SU-DHL-6 (cell line): ENCODE results near the gene BAIAP3.

Source experiments
- H2AFZ ChIP-seq: fragments of 200-600 bp; sonication (generic); 2 replicates; pipeline ENCODE4 v1.6.1; 2014; ENCODE audit warnings: low read depth, mild to moderate bottlenecking, moderate library complexity, mixed read lengths, antibody characterized with exemption, low read length; ENCODE audit not compliant: severe bottlenecking
- H3F3A ChIP-seq: fragments of 200-600 bp; shearing (Covaris generic); 2 replicates; pipeline ENCODE4 v1.6.0; 2016; ENCODE audit warnings: antibody characterized with exemption, mild to moderate bottlenecking; ENCODE audit not compliant: insufficient read depth
- H3K27ac ChIP-seq: fragments of 200-600 bp; sonication (generic); 2 replicates; pipeline ENCODE4 v1.5.1; 2016; ENCODE audit warnings: low read depth, mild to moderate bottlenecking, low read length, moderate library complexity, mixed read lengths
- H3K27me3 ChIP-seq: fragments of 200-600 bp; sonication (generic), shearing (Covaris generic); 2 replicates; pipeline ENCODE4 v1.6.0; 2014; ENCODE audit warnings: mild to moderate bottlenecking, low read length
- H3K36me3 ChIP-seq: fragments of 200-600 bp; sonication (generic); 2 replicates; pipeline ENCODE4 v1.6.1; 2014; ENCODE audit warnings: mild to moderate bottlenecking, low read length, mixed read lengths
- H3K4me2 ChIP-seq: fragments of 300-600, 200-600 bp; shearing (Covaris generic), sonication (generic); 2 replicates; pipeline ENCODE4 v1.6.0; 2014; ENCODE audit warnings: low read length, low read depth, mild to moderate bottlenecking; ENCODE audit not compliant: poor library complexity, severe bottlenecking
- H3K4me3 ChIP-seq: fragments of 200-600 bp; sonication (generic); 2 replicates; pipeline ENCODE4 v1.5.1; 2014; ENCODE audit warnings: antibody characterized with exemption, low read length, mild to moderate bottlenecking, mixed read lengths; ENCODE audit not compliant: insufficient read depth, poor library complexity, severe bottlenecking
- H3K79me2 ChIP-seq: fragments of 200-600 bp; sonication (generic); 2 replicates; pipeline ENCODE4 v1.6.1; 2014; ENCODE audit warnings: mild to moderate bottlenecking, low read length, moderate library complexity; ENCODE audit not compliant: insufficient read depth
- H3K9ac ChIP-seq: fragments of 200-600 bp; sonication (generic); 2 replicates; pipeline ENCODE4 v1.7.0; 2014; ENCODE audit warnings: mild to moderate bottlenecking, low read length
- H3K9me2 ChIP-seq: fragments of 200-600 bp; sonication (generic); replicated peaks from 2 replicates; pipeline ENCODE4 v1.6.1; 2014; ENCODE audit warnings: low read length; ENCODE audit not compliant: insufficient read depth
- H3K9me3 ChIP-seq: fragments of 200-600 bp; sonication (generic); 2 replicates; pipeline ENCODE4 v1.6.1; 2014; ENCODE audit warnings: low read length, mixed read lengths; ENCODE audit not compliant: insufficient read depth
- H4K20me1 ChIP-seq: fragments of 200-600 bp; sonication (generic); 2 replicates; pipeline ENCODE4 v1.6.1; 2014; ENCODE audit warnings: low read depth, mild to moderate bottlenecking, antibody characterized with exemption, low read length, moderate library complexity, mixed read lengths
- CTCF ChIP-seq: fragments of 200-600 bp; sonication (generic); IDR thresholded peaks from one replicate; pipeline ENCODE4 v1.5.1; 2017; ENCODE audit warnings: antibody characterized with exemption, mild to moderate bottlenecking, low read length, moderate library complexity; ENCODE audit not compliant: insufficient read depth, poor library complexity, severe bottlenecking
- EZH2phosphoT487 ChIP-seq: fragments of 200-600 bp; sonication (generic), shearing (Covaris generic); conservative IDR thresholded peaks from 2 replicates; pipeline ENCODE4 v1.6.1; 2018; ENCODE audit warnings: mild to moderate bottlenecking, antibody characterized with exemption, low read length, moderate library complexity, mixed read lengths

Gene BAIAP3

GRCh38 chr16:1340730-1341494 lies 7.5 kb downstream of the BAIAP3 start:
- Histone ChIP-seq H3K27me3 (no peaks in the 10 kb centered on the region), H3K9me2 (no peaks in the 10 kb centered on the region), H3K4me3 (no peak overlapping the region), H2AFZ (no peak overlapping the region), H3K36me3 (no peaks in the 10 kb centered on the region), H3F3A (no peaks in the 10 kb centered on the region), H3K9ac (no peak overlapping the region), H4K20me1 (no peaks in the 10 kb centered on the region), H3K9me3 (no peaks in the 10 kb centered on the region), H3K27ac (no peak overlapping the region), H3K79me2 (no peaks in the 10 kb centered on the region), H3K4me2 (no peak overlapping the region)
- TF ChIP-seq CTCF (no peak), EZH2phosphoT487 (no peak)

DNA sequence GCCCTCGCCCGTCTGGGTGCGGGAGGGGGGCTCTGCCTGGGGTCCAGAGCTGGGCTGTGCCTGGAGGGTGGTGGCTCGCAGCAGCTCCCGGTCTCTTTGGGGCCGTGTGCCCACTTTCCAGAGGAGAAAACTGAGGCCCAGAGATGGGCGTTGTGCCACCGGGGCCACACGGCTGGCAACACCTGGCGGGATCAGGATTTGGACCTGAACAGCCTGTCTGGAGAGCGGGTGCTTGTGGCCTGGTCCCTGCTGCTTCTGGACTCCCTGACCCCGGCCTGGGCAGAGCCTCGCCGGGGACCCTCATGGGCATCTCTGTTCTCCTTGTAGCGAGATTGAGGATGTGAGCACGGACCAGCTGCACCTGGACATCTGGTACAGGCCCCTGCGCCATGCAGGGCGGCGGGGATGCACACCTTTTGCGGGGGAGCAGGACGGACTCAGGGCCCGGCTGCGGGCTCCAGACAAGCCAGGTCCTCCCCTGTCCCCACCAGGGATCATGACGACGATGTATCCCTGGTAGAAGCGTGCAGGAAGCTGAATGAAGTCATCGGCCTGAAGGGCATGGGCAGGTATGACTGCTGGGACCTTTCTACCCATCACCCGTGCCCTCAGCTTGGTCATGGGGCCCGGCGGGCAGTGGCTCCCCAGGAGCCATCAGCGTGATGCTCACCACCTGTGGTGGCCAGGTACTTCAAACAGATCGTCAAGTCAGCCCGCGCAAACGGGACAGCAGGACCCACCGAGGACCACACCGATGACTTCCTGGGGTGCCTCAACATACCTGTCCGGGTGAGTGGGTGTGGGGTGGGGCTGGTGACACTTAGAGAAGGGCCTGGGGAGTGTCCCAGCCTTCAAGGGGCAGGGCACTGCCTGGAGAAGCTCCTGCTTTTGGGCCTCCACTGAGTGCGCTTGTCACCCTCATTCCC lies 8.3 kb downstream of the BAIAP3 start:
- no peaks in the 10 kb centered on the region for H3K79me2 ChIP-seq
- H3F3A ChIP-seq: no peaks in the 10 kb centered on the region
- no peak overlapping the region for H3K4me3 ChIP-seq
- H3K36me3 ChIP-seq: no peaks in the 10 kb centered on the region
- H3K9ac ChIP-seq: no peak overlapping the region
- no peak overlapping the region for H3K27ac ChIP-seq
- no peak for TF ChIP-seq EZH2phosphoT487
- no peak for TF ChIP-seq CTCF
- H3K9me2 ChIP-seq: no peaks in the 10 kb centered on the region
- no peak overlapping the region for H2AFZ ChIP-seq
- no peaks in the 10 kb centered on the region for H4K20me1 ChIP-seq
- H3K4me2 ChIP-seq: peak overlapping the region; percentile 46
- no peaks in the 10 kb centered on the region for H3K27me3 ChIP-seq
- H3K9me3 ChIP-seq: no peaks in the 10 kb centered on the region

DNA sequence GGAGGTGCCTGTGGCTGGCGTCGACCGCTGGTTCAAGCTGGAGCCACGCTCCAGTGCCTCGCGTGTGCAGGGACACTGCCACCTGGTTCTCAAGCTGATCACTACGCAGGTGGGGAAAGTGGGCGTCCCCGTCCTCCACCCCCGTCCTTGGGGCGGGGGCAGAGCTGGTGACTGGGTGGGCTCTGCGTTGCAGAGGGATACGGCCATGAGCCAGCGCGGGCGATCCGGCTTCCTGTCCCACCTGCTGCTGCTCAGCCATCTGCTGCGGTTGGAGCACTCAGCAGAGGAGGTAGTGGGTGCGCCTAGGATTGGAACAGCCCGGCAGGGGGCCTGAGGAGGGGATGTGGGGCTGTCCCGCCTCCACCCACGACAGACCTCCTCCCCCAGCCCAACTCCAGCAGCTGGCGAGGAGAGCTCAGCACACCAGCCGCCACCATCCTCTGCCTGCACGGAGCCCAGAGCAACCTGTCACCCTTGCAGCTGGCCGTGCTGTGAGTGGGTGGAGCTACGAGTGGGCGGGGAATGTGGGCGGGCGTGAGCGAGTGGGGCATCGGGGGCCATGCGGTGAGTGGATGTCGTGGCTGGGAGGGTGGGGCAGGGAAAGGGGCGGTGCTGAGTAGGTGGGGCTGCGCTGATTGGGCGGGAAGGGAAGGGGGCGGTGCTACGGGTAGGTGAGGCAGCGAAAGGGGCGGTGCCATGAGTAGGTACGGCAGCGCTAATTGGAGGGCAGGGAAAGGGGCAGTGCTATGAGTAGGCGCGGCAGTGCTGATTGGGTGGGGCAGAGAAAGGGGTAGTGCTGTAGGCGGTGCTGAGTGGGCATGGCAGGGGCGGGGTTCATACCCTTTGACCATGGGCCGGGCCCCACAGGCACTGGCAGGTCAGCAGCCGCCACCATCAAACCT lies 9.3 kb downstream of the BAIAP3 start:
- no peaks in the 10 kb centered on the region for H3K9me3 ChIP-seq
- H3K4me3 ChIP-seq: peak overlapping the region; percentile 16
- H2AFZ ChIP-seq: no peak overlapping the region
- no peaks in the 10 kb centered on the region for H3F3A ChIP-seq
- H3K36me3 ChIP-seq: no peaks in the 10 kb centered on the region
- no peak for TF ChIP-seq EZH2phosphoT487
- no peak for TF ChIP-seq CTCF
- peak overlapping the region; percentile 38; the same call in 1 of the 2 replicates for H3K27ac ChIP-seq
- H3K9me2 ChIP-seq: no peaks in the 10 kb centered on the region
- H3K4me2 ChIP-seq: peak overlapping the region; percentile 50
- no peaks in the 10 kb centered on the region for H3K27me3 ChIP-seq
- H3K9ac ChIP-seq: no peak overlapping the region; the same call in 1 of the 2 replicates
- no peaks in the 10 kb centered on the region for H4K20me1 ChIP-seq
- H3K79me2 ChIP-seq: no peaks in the 10 kb centered on the region
